HCT116 (cell line): ENCODE data around the gene PCSK2. TPM values are rescaled to one million over a fixed set of nuclear protein-coding genes. Genes with fewer than 3 reads are reported as not detected.

Experiments used
- ATAC-seq: fragments of 200-7000 bp; cut with Tn5 transposase; 2 replicates; pipeline ENCODE4 v1.9.1; 2020; ENCODE audit warnings: mild to moderate bottlenecking, moderate library complexity
- BruUV-seq: library from RNA; stranded (reverse); fragments of 400-500 nt; replicated peaks from 2 replicates; lab custom pipeline; 2021; lab: Mats Ljungman, UMichigan
- CTCF ChIA-PET: fragments of 300-600 bp; sonication (Branson Sonifier 250); formaldehyde crosslinking; loops from one replicate; lab custom pipeline; 2021; ENCODE audit warnings: antibody characterized with exemption; lab: Charles Lee
- POLR2A ChIA-PET: fragments of 300-600, 350-600 bp; sonication (Branson Sonifier 250); formaldehyde crosslinking; loops from one replicate; lab custom pipeline; 2021; ENCODE audit warnings: antibody characterized with exemption; lab: Charles Lee
- RAD21 ChIA-PET, 2 experiments: fragments of 300-600 bp; sonication (Branson Sonifier 250); formaldehyde crosslinking; loops; one replicate each; lab custom pipeline; 2023; ENCODE audit warnings: low total read pairs in 2 of 2; ENCODE audit not compliant: uncharacterized antibody in 2 of 2, unreplicated experiment in 2 of 2, low non-redundant PET in 1 of 2; lab: Charles Lee
- DNase-seq: peaks from one replicate; pipeline ENCODE4 v3.0.0-alpha.2; 2010; ENCODE audit warnings: low read depth, low spot score
- H2AFZ ChIP-seq: fragments of 200-600 bp; shearing (Covaris generic), sonication (generic); 2 replicates; pipeline ENCODE4 v1.6.1; 2017; ENCODE audit warnings: low read depth, mixed run types, mixed read lengths, antibody characterized with exemption, low read length; ENCODE audit not compliant: poor library complexity, severe bottlenecking
- H3K27ac ChIP-seq: 2 replicates; pipeline ENCODE4 v1.5.1; 2012; ENCODE audit warnings: low read depth, low read length
- H3K27me3 ChIP-seq: fragments of 200-600 bp; sonication (generic); 2 replicates; pipeline ENCODE4 v1.6.1; 2016; ENCODE audit warnings: mixed run types, low read length, mixed read lengths; ENCODE audit not compliant: insufficient read depth
- H3K36me3 ChIP-seq, 2 experiments: fragments of 200-500 bp in 1 of 2; fragments of 200-600 bp in 1 of 2; sonication (Bioruptor generic) in 1 of 2; sonication (generic) in 1 of 2; 2 replicates each; pipeline versions ENCODE4 v1.5.1 to v1.6.1; 2014 to 2016; ENCODE audit warnings: low read length in 2 of 2, inconsistent platforms in 1 of 2, mixed read lengths in 1 of 2, mixed run types in 1 of 2; ENCODE audit not compliant: insufficient read depth in 2 of 2, control insufficient read depth in 1 of 2
- H3K4me1 ChIP-seq, 2 experiments: fragments of 200-600 bp in 1 of 2; sonication (generic) in 1 of 2; 2 replicates each; pipeline versions ENCODE4 v1.5.1 to v1.6.1; 2012 to 2017; ENCODE audit warnings: low read length in 2 of 2, inconsistent platforms in 1 of 2, mild to moderate bottlenecking in 1 of 2, mixed read lengths in 1 of 2, mixed run types in 1 of 2, moderate library complexity in 1 of 2; ENCODE audit not compliant: insufficient read depth in 2 of 2, control insufficient read depth in 1 of 2
- H3K4me2 ChIP-seq: fragments of 200-600 bp; sonication (generic); 2 replicates; pipeline ENCODE4 v1.6.1; 2017; ENCODE audit warnings: mixed run types, low read length, mixed read lengths
- H3K4me3 ChIP-seq, 2 experiments: fragments of 200-600 bp in 1 of 2; sonication (generic) in 1 of 2; replicated peaks in 1 of 2; 2 replicates each; pipeline ENCODE4 v1.5.1; 2011 to 2016; ENCODE audit warnings: low read length in 2 of 2, control low read depth in 1 of 2, low read depth in 1 of 2, mild to moderate bottlenecking in 1 of 2, mixed read lengths in 1 of 2, mixed run types in 1 of 2
- H3K79me2 ChIP-seq: fragments of 200-600 bp; sonication (generic); 2 replicates; pipeline ENCODE4 v1.6.1; 2017; ENCODE audit warnings: mild to moderate bottlenecking, mixed run types, low read length, moderate library complexity, mixed read lengths; ENCODE audit not compliant: insufficient read depth
- H3K9ac ChIP-seq: fragments of 200-600 bp; sonication (generic); 2 replicates; pipeline ENCODE4 v1.6.1; 2016; ENCODE audit warnings: low read length, mixed read lengths
- H3K9me2 ChIP-seq: fragments of 200-600 bp; sonication (generic), shearing (Covaris generic); 2 replicates; pipeline ENCODE4 v1.6.1; 2017; ENCODE audit warnings: mixed run types, mild to moderate bottlenecking, moderate library complexity; ENCODE audit not compliant: insufficient read depth
- H3K9me3 ChIP-seq, 2 experiments: fragments of 200-500 bp in 1 of 2; fragments of 200-600 bp in 1 of 2; sonication (Bioruptor generic) in 1 of 2; sonication (generic) in 1 of 2; 2 replicates each; pipeline ENCODE4 v1.6.1; 2014 to 2017; ENCODE audit warnings: low read length in 2 of 2, mixed read lengths in 2 of 2, inconsistent platforms in 1 of 2, low read depth in 1 of 2, mild to moderate bottlenecking in 1 of 2, mixed run types in 1 of 2, moderate library complexity in 1 of 2; ENCODE audit not compliant: control insufficient read depth in 1 of 2, insufficient read depth in 1 of 2
- H4K20me1 ChIP-seq: fragments of 200-600 bp; sonication (generic), shearing (Covaris generic); 2 replicates; pipeline ENCODE4 v1.6.1; 2017; ENCODE audit warnings: mixed run types, mild to moderate bottlenecking, moderate library complexity; ENCODE audit not compliant: insufficient read depth
- CBX3 ChIP-seq: IDR thresholded peaks from 2 replicates; pipeline ENCODE4 v1.6.1; 2012; ENCODE audit warnings: low read depth
- CEBPB ChIP-seq: IDR thresholded peaks from 2 replicates; pipeline ENCODE4 v1.6.1; 2012; ENCODE audit warnings: low read depth
- ELF1 ChIP-seq: IDR thresholded peaks from 2 replicates; pipeline ENCODE4 v1.6.1; 2012; ENCODE audit warnings: low read depth, borderline replicate concordance
- EZH2 ChIP-seq: fragments of 200-600 bp; sonication (generic); IDR thresholded peaks from 2 replicates; pipeline ENCODE4 v1.6.1; 2017; ENCODE audit warnings: antibody characterized with exemption, mixed run types
- FOSL1 ChIP-seq: IDR thresholded peaks from 2 replicates; pipeline ENCODE4 v1.6.1; 2012; ENCODE audit warnings: low read depth
- RAD21 ChIP-seq: IDR thresholded peaks from 2 replicates; pipeline ENCODE4 v1.6.1; 2012; ENCODE audit warnings: low read depth, mild to moderate bottlenecking
- SIN3A ChIP-seq: IDR thresholded peaks from 2 replicates; pipeline ENCODE4 v1.6.1; 2012; ENCODE audit warnings: low read depth
- SP1 ChIP-seq: IDR thresholded peaks from 2 replicates; pipeline ENCODE4 v1.6.1; 2012; ENCODE audit warnings: low read depth
- YY1 ChIP-seq: IDR thresholded peaks from 2 replicates; pipeline ENCODE4 v1.6.1; 2011; ENCODE audit warnings: low read length, low read depth, moderate library complexity, mild to moderate bottlenecking; ENCODE audit not compliant: insufficient replicate concordance; ENCODE audit errors: extremely low read depth
- ZNF274 ChIP-seq: fragments of 200-500 bp; sonication (Bioruptor generic); IDR thresholded peaks from 2 replicates; pipeline ENCODE4 v1.6.1; 2014; ENCODE audit warnings: mild to moderate bottlenecking, low read depth, low read length, inconsistent platforms
- intact Hi-C: fragments of 100-400 bp; cut with micrococcal nuclease; formaldehyde crosslinking; loops from 2 replicates; pipeline ENCODE4 v1.10.0; 2022
- total RNA-seq: library from RNA; stranded (reverse); gene quantifications from one replicate; pipeline ENCODE4 v1.2.1, GENCODE V29; 2021; ENCODE audit not compliant: unreplicated experiment
- TF ChIP-seq, protein P1 (sequence below): IDR thresholded peaks from 2 replicates; pipeline ENCODE4 v1.6.1; 2011; ENCODE audit warnings: mild to moderate bottlenecking, low read length, moderate library complexity; ENCODE audit not compliant: insufficient replicate concordance; ENCODE audit errors: extremely low read depth

PCSK2 gene
- total RNA-seq, 1 experiment from 2014 or later = not detected

DNA sequence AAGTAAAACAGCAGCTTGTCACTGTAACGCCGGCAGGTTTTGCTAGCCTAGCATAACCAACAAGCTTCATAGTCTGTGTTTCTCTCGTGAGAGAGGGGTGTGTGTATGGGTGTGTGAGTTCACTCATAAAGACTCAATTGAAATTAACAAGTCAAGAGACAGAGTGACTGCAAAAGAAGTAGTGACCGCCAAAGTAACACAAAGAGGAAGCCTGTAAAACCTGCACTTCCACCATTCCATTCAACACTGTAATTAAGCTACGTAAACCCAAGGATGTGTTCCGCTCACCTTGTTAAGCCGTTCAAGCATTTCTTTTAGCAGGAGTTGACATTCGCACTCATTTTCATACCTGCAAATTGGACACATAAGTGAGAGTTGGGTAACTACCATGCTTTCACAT lies 297.7 kb downstream of the PCSK2 start:
- Histone ChIP-seq H3K27ac (no peak overlapping the region), H3K4me3 (no peak overlapping the region), H3K36me3 (no peaks in the 10 kb centered on the region), H3K9me2 (no peaks in the 10 kb centered on the region), H2AFZ (no peak overlapping the region), H3K4me2 (no peak overlapping the region), H3K9me3 (no peaks in the 10 kb centered on the region), H3K9ac (no peak overlapping the region), H3K4me1 (peaks cover 6 to 14% of the 10 kb centered on the region in 2 experiments), H3K79me2 (no peaks in the 10 kb centered on the region), H4K20me1 (no peaks in the 10 kb centered on the region), H3K27me3 (no peaks in the 10 kb centered on the region)
- TF ChIP-seq YY1 (no peak), FOSL1 (no peak), EZH2 (no peak), ELF1 (no peak), RAD21 (no peak), SP1 (no peak), CEBPB (no peak), SIN3A (no peak), CBX3 (no peak), ZNF274 (no peak)
- TF ChIP-seq, protein P1, sequence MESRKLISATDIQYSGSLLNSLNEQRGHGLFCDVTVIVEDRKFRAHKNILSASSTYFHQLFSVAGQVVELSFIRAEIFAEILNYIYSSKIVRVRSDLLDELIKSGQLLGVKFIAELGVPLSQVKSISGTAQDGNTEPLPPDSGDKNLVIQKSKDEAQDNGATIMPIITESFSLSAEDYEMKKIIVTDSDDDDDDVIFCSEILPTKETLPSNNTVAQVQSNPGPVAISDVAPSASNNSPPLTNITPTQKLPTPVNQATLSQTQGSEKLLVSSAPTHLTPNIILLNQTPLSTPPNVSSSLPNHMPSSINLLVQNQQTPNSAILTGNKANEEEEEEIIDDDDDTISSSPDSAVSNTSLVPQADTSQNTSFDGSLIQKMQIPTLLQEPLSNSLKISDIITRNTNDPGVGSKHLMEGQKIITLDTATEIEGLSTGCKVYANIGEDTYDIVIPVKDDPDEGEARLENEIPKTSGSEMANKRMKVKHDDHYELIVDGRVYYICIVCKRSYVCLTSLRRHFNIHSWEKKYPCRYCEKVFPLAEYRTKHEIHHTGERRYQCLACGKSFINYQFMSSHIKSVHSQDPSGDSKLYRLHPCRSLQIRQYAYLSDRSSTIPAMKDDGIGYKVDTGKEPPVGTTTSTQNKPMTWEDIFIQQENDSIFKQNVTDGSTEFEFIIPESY = no peak
- ChIA-PET CTCF (no interaction called here), RAD21 (no interaction called here), POLR2A (no interaction called here)
- no peak for DNase-seq
- no TSS peak for BruUV-seq
- intact Hi-C loops = no loop called here
- ATAC-seq = no peak
